Stimulated activated CD4-positive, alpha-beta T cell treated with anti-CD3 and anti-CD28 coated beads, Interleukin-4, amount 100 ng/mL, for 48 hours (primary cell): ENCODE measurements around the gene LAMA3.

Source experiments
- DNase-seq, 2 donors: peaks; one replicate each; pipeline ENCODE4 v3.0.0-alpha.2; 2020; ENCODE audit warnings: low read depth in 2 of 2

Gene LAMA3

GRCh38 chr18:23998018-23998417, 308.8 kb downstream of the LAMA3 start:
- DNase-seq, result no peak

- DNase-seq, result no peak
Observed at GRCh38 chr18:23998820-23999219, 309.6 kb downstream of the LAMA3 start.

DNA sequence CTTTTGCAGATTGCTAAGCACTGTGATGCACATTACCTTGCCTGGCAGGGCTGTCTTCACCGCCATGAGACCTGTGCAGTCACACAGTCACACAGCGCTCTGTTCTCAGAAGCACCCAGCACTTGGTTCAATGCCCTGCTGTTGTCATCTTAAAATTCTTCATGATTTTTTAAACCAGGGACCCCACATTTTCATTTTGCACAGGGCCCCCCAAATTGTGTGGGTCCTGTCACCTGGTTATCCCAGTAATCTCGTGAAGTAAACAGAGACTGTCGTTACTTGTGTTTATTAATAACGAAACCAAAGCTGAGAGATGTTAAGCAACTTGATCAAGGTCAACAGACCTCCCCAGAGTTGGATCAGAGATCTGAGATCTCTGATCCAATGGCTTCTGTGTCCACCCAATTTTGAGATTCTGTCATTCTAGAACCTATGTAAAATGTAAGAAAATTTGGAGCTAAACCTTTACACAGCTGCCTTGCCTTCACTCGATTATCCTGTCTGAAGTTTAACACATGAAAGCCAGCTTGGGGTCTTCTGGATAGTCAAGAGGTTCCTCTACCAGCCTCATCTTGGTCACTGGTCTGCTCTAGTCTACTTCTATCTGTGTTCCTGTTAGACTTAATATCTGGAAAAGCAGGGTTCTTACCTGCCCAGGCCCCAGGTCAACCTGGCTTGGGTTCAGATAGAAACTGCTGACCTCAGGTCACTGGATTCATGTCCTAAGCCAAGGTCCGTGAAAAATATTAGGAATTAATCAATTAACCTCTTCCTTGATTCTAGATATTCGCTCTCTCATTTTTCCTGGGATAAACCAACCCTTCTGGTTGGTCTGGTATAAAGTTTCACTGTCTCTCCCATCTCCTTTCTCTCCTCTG, 311.6 kb downstream of the LAMA3 start:
- no peak for DNase-seq

DNA sequence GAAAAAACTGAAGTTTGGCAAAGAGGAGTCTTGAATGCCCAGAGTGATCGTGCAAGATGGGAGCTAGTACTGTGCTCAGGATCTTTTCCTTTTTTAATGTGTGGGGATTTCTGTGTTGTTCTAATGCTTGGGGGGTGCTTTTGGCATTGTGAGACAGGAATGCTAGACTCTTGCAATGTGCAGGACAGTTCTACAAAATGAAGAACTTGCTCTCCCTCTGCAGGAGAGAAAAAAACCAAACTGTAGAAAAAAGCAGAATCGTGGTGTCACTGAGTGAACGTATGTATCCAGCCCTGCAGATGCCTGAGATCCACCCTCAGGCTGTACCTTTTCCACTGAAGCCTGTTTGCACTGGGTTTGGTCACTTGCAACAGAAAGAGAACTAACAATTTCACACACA, 313.2 kb downstream of the LAMA3 start:
- no peak for DNase-seq

GRCh38 chr18:24003288-24003687, 314.0 kb downstream of the LAMA3 start:
- DNase-seq, result no peak

GRCh38 chr18:24003903-24004640, 314.8 kb downstream of the LAMA3 start:
- no peak for DNase-seq
